ENCODE data around the gene OR11G2.
"Not testable (repeated sequence)": the region's sequence is repeated elsewhere in the genome, so short reads cannot be mapped to it uniquely, and the experiment has no call there.

OR11G2 gene

GRCh38 chr14:20194101-20194500 lies 3.4 kb downstream of the OR11G2 start:
- peak overlapping the region; percentile 45; the same call in 1 of the 2 replicates for H2AFZ ChIP-seq (ENCODE audit: low read length)
- no peaks in the 10 kb centered on the region for H3K36me3 ChIP-seq (ENCODE audit: insufficient read depth, low read length)
- no peak overlapping the region for H3K4me2 ChIP-seq (ENCODE audit: low read depth, low read length, poor library complexity, severe bottlenecking)
- no peak overlapping the region for H3K9ac ChIP-seq (ENCODE audit: low read depth, low read length, poor library complexity, severe bottlenecking)
- no peaks in the 10 kb centered on the region for H4K20me1 ChIP-seq (ENCODE audit: insufficient read depth, low read length, poor library complexity, severe bottlenecking)
- H3K9me2 ChIP-seq (replicated peaks; ENCODE audit: low read depth, low read length) = no peaks in the 10 kb centered on the region
- no peaks in the 10 kb centered on the region for H3K27me3 ChIP-seq (ENCODE audit: insufficient read depth, low read length, poor library complexity, severe bottlenecking)
- no peaks in the 10 kb centered on the region for H3K79me2 ChIP-seq (ENCODE audit: insufficient read depth, low read length)
- no peaks in the 10 kb centered on the region for H3K9me3 ChIP-seq (ENCODE audit: insufficient read depth, low read depth, low read length)
- TF ChIP-seq CTCF (conservative IDR thresholded peaks at IDR 0.05; ENCODE audit: low read length) (no peak), EZH2phosphoT487 (IDR thresholded peaks at IDR 0.05; ENCODE audit: borderline replicate concordance) (no peak)
- H3K4me1 ChIP-seq (ENCODE audit: insufficient read depth, low read length, poor library complexity, severe bottlenecking) = no peaks in the 10 kb centered on the region
- H3K4me3 ChIP-seq (ENCODE audit: low read length, poor library complexity, severe bottlenecking) = no peak overlapping the region
- H3F3A ChIP-seq (ENCODE audit: low read depth) = no peaks in the 10 kb centered on the region

- H3K9ac ChIP-seq (ENCODE audit: low read depth, low read length, poor library complexity, severe bottlenecking); H3K79me2 ChIP-seq (ENCODE audit: insufficient read depth, low read length); H2AFZ ChIP-seq (ENCODE audit: low read length); H3F3A ChIP-seq (ENCODE audit: low read depth); H3K4me1 ChIP-seq (ENCODE audit: insufficient read depth, low read length, poor library complexity, severe bottlenecking); H3K36me3 ChIP-seq (ENCODE audit: insufficient read depth, low read length); H4K20me1 ChIP-seq (ENCODE audit: insufficient read depth, low read length, poor library complexity, severe bottlenecking); H3K9me2 ChIP-seq (replicated peaks; ENCODE audit: low read depth, low read length); H3K4me2 ChIP-seq (ENCODE audit: low read depth, low read length, poor library complexity, severe bottlenecking); H3K4me3 ChIP-seq (ENCODE audit: low read length, poor library complexity, severe bottlenecking); H3K9me3 ChIP-seq (ENCODE audit: insufficient read depth, low read depth, low read length); H3K27me3 ChIP-seq (ENCODE audit: insufficient read depth, low read length, poor library complexity, severe bottlenecking): not testable (repeated sequence)
Observed at GRCh38 chr14:20195170-20195569, 4.5 kb downstream of the OR11G2 start.

- no peak overlapping the region for H3K4me2 ChIP-seq (ENCODE audit: low read depth, low read length, poor library complexity, severe bottlenecking)
- H3K79me2 ChIP-seq (ENCODE audit: insufficient read depth, low read length) = no peaks in the 10 kb centered on the region
- no peaks in the 10 kb centered on the region for H3K36me3 ChIP-seq (ENCODE audit: insufficient read depth, low read length)
- H2AFZ ChIP-seq (ENCODE audit: low read length) = no peak overlapping the region
- H3K4me3 ChIP-seq (ENCODE audit: low read length, poor library complexity, severe bottlenecking) = no peak overlapping the region
- no peak for TF ChIP-seq EZH2phosphoT487 (IDR thresholded peaks at IDR 0.05; ENCODE audit: borderline replicate concordance)
- peak; percentile 50 for TF ChIP-seq CTCF (conservative IDR thresholded peaks at IDR 0.05; ENCODE audit: low read length)
- no peaks in the 10 kb centered on the region for H3F3A ChIP-seq (ENCODE audit: low read depth)
- no peaks in the 10 kb centered on the region for H3K27me3 ChIP-seq (ENCODE audit: insufficient read depth, low read length, poor library complexity, severe bottlenecking)
- no peaks in the 10 kb centered on the region for H3K9me3 ChIP-seq (ENCODE audit: insufficient read depth, low read depth, low read length)
- no peaks in the 10 kb centered on the region for H4K20me1 ChIP-seq (ENCODE audit: insufficient read depth, low read length, poor library complexity, severe bottlenecking)
- no peak overlapping the region for H3K9ac ChIP-seq (ENCODE audit: low read depth, low read length, poor library complexity, severe bottlenecking)
- H3K9me2 ChIP-seq (replicated peaks; ENCODE audit: low read depth, low read length) = no peaks in the 10 kb centered on the region
- no peaks in the 10 kb centered on the region for H3K4me1 ChIP-seq (ENCODE audit: insufficient read depth, low read length, poor library complexity, severe bottlenecking)
Observed at GRCh38 chr14:20195911-20196310, 5.2 kb downstream of the OR11G2 start.

GRCh38 chr14:20197459-20197858 lies 6.8 kb downstream of the OR11G2 start:
- Histone ChIP-seq H3K9me2 (replicated peaks; ENCODE audit: low read depth, low read length) (no peaks in the 10 kb centered on the region), H3F3A (ENCODE audit: low read depth) (no peaks in the 10 kb centered on the region), H3K79me2 (ENCODE audit: insufficient read depth, low read length) (no peaks in the 10 kb centered on the region), H2AFZ (ENCODE audit: low read length) (no peak overlapping the region), H3K9me3 (ENCODE audit: insufficient read depth, low read depth, low read length) (no peaks in the 10 kb centered on the region), H3K36me3 (ENCODE audit: insufficient read depth, low read length) (no peaks in the 10 kb centered on the region), H3K27me3 (ENCODE audit: insufficient read depth, low read length, poor library complexity, severe bottlenecking) (no peaks in the 10 kb centered on the region), H4K20me1 (ENCODE audit: insufficient read depth, low read length, poor library complexity, severe bottlenecking) (no peaks in the 10 kb centered on the region), H3K4me2 (ENCODE audit: low read depth, low read length, poor library complexity, severe bottlenecking) (no peak overlapping the region), H3K4me1 (ENCODE audit: insufficient read depth, low read length, poor library complexity, severe bottlenecking) (no peaks in the 10 kb centered on the region), H3K9ac (ENCODE audit: low read depth, low read length, poor library complexity, severe bottlenecking) (no peak overlapping the region), H3K4me3 (ENCODE audit: low read length, poor library complexity, severe bottlenecking) (no peak overlapping the region)
- TF ChIP-seq EZH2phosphoT487 (IDR thresholded peaks at IDR 0.05; ENCODE audit: borderline replicate concordance) = no peak
- no peak for TF ChIP-seq CTCF (conservative IDR thresholded peaks at IDR 0.05; ENCODE audit: low read length)

All from Loucy (cell line).